Mucosa of gallbladder (tissue), 1 donor: Measurements from ENCODE around the gene SEMA6B. TPM values are rescaled to one million over a fixed set of nuclear protein-coding genes. Genes with fewer than 3 reads are reported as not detected.

Experiments used
- DNase-seq: peaks from one replicate; pipeline ENCODE4 v3.0.0-alpha.2; 2020; ENCODE audit warnings: low spot score
- total RNA-seq: library from RNA; stranded (reverse); gene quantifications from one replicate; pipeline ENCODE4 v1.2.1, GENCODE V29; 2021
- donor health status: DM: no; HTN: no; CAD: no.

Gene SEMA6B
- total RNA-seq, 1 donor from 2014 or later: 5.0 TPM

DNA sequence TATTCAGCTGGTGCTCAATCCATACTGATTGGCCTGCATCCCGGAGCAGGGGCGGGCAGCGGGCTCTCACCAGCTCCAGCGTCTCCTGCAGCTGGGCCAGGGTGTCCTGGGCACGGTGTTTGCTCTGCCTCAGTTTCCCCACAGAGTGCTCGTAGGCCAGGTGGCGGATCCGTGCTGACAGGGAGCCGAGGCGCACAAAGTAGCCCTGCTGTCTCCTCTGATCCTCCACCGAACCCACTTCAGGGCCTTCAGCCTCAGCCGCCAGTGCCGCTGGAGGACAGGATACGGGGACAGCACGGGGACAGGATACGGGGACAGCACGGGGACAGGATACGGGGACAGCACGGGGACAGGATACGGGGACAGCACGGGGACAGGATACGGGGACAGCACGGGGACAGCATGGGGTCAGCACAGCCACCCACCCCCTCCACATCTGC, 33.9 kb downstream of the SEMA6B start:
- DNase-seq: no peak

DNA sequence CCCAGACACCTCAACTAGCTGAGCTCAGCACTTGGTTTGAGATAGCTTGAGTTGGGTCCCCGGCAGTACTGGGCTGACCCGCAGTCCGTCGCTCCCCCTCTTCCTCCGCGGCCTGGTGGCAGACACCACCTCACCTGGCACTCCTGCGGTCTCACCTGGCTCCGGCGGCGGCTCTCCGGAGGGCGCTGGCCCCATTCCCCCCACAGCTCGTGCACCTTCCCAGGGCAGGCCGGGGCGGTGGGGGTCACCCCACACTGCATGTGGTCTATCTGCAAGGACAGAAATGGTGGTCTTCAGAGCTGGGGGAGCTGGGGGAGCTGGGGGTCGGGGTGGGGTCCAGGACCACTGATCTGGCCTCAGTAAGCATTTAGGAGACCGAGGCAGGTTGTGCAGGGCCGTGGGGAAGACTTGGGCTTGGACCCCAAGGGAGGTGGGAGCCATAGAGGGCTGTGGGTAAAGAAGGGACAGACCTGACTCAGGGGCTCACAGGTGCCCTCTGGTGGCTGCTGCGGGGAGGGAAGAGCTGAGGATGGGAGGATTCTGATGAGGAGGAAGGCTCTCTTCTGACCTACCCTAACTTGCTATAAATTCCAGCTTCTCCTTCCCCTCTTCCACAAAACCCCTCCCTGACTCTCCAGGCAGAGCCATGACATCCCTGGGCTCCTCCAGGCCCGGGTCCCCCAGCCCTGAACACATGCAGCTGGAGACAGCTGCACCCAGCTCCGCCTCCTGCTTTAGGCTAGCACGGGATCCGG, 34.5 kb downstream of the SEMA6B start:
- DNase-seq: peak; percentile 30

DNA sequence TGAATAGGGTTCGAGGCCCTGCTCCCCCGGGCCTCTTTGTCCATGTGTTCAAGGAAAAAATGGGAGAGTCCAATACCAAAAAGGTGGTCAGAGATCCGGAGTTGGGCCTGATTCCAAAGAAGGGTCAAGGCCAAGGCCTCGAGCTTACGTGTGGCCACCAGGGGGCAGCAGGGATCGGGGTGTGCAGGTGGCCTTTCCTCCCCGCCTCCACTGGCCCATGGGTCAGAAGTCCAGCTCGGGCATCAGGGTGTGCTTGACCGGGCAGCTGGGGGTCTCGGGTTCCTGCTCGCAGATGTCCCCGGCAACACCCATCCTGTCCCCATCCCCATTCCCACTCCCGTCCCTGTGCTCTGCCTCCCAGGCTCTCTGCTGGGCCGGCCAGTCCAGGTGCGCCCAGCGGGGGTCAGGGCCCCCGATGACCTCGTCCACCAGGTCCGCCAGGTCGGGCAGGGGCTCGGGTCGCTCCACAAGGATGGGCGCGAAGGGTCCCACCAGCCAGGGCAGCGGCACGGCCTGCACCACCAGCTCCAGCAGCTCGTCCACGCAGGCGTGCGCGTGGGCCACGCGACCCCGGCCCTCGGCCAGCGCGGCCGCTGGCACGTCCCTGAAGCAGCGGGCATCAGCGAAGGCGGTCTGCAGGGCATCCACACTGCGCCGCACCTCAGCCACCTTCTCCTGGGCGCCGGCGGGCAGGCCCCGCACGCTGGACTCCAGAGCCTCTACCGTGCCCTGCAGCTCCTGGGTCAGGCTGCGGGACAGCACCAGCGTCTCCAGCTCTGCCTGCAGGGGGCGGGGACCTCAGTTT, 36.0 kb downstream of the SEMA6B start:
- peak; percentile 29 for DNase-seq

DNA sequence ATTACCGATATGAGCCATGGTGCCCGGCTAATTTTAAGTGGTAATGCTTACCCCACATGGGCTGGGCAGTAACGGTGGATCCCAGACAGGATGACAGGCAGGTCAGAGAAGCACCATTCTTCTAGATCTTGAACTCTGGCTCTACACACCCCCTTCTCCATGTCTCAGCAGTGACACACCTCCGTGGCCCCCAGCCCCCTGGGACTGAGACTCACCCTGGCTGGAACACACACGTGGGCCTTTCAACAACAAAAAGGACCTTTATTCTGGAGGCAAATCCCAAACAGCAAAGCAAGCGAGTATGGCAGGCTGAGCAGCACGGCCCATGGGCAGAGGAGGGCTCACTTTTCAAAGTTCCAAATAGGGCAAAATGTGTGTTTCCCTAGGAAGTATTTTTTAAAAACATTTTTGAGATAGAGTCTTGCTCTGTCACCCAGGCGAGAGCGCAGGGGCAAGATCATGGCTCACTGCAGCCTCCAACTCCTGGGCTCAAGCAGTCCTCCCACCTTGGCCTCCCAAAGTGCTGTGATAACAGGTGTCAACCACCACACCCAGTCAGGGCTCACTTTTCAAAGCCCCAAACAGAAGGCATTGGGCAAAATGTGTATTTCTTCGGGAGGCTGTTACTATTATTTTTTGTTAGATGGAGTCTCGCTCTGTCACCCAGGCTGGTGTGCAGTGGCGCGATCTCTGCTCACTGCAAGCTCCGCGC, 37.0 kb downstream of the SEMA6B start:
- no peak for DNase-seq

DNA sequence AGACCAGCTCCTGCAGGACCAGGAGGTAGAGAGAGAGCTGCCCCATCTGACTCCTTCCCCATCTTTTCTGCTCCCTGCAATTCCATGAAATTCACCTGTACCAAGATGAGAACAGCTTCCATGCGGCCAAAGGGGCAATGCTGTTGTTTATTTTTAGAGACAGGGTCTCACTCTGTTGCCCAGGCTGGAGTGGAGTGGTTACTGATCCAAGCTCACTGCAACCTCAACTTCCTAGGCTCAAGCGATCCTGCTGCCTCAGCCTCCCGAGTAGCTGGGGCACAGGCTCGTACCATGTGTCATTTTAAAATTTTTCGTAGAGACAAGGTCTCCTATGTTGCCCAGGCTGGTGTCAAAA, 37.6 kb downstream of the SEMA6B start:
- DNase-seq: no peak

DNA sequence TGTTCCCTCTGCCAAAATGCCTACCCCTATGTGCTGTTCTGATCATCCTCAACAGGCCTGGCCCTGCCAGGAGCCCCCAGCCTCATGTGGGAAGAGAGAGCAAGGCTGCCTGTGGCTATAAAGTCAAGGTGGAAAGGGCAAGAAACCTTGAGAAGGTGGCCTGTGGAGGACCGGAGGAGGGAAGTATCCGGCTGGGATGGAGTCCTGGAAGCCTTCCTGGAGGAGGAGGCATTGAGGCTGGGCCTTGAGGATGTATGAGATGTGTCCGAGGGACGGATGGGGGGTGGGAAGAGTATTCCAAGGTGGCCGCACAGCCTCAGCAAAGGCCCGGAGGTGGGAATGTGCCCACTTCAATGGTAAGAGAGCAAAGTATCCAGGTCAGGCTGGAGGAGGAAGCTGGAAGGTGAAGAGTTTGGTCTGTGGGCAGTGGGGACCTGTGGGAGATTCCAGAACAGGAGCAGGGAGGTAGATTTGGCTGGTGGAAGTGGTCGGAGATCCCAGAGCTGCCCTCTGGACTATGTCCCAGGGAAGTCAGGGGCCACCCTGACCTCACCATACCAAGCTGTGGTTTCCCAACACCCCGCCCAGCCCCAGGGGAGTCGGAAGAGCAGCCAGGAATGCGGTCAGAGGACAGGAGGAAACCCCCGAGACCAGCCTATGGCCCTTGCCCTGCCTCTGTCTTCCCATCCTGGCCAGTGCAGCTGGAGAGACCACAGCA, 38.2 kb downstream of the SEMA6B start:
- no peak for DNase-seq

DNA sequence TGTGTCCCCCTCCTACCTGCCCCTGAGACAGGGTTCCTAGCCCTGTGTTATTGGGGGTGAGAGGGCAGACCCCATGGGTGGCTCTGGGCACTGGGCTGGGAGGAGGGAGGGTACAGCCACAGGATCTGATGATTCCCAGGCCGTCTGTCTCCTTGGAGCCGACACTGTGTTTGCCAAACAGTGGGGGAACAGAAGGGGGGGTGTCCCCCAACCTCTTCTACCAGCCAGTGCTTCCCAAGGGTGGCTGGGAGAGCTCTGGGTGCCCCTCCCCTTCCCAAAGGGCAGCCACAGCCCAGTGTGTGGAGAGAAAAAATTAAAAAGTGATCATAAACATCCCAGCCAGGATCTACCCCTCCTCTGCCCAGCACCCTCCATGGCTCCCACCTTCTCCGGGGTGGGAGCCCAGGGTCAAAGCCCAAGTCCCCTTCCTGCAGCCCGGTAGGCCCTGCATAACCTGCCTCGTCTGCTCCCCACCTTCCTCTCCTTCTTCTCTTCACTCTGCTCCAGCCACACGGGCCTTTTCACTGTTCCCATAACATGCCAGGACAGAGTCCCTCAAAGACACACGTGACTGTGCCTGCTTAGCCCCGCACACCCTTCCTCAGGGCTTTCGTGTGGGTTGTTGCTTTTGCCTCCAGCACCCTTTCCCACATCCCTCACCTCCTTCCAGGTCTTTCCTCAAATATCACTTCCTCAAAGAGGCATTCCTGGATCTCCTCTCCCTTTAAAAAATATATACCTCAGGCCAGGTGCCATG, 39.8 kb downstream of the SEMA6B start:
- DNase-seq: no peak

DNA sequence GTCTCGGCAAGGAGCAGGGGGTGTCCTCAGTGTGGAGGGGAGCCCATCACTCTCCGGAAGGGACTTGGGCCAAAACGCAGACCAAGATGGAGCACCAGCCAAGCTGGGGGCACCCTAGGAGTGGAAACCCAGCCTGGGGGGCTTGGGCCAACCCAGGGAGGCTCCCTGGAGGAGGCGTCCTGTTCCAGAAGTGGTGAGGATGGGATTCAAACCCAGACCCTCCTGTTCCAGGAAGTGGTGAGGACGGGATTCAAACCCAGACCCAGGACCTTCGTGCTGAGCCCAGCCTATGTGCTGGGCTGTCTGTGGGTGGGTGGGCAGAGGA, 40.4 kb downstream of the SEMA6B start:
- no peak for DNase-seq

DNA sequence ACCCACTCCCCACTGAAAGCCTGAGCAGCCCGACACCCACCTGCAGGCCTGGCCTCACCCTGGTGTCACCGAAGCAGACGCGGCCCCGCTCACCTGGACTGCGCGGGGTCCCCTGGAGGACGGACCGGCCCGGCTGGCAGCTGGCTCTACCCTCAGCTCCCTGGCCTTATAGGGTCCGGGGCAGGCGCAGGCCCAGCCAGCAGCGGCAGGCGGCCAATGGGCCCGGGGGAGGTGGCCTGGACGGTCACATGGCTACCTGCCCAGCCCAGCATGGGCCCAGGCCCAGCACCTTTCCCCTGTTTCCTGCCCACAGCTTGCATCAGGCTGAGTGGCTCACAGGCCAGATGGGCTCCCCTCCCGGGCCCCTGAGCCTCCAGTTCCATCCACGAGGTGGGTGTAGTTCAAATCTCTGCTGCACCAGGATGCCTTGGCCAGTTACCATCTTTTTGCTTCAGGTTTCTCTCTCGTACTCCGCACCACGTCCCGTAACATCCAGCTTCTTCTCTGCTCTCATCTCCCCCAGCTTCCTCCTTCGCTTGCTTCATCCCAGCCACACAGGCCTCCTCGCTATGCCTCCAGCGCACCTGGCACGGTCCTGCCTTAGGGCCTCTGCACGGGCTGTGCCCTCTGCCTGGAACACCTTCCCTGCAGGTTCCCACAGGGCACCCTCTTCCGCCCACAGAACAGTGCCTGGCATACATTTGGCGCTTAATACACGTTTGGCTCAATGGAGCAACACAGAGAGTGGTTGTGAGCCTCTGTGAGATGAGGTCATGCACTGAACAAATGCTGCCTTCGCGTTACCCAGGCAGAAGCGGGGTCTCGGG, 40.9 kb downstream of the SEMA6B start, which contains the start of gene PLIN4:
Gene PLIN4 (minus strand): TSS at position 142 of the 827 bp plus-strand sequence. CDS start 214 bp downstream, outside the sequence.
- peak; percentile 51 for DNase-seq

DNA sequence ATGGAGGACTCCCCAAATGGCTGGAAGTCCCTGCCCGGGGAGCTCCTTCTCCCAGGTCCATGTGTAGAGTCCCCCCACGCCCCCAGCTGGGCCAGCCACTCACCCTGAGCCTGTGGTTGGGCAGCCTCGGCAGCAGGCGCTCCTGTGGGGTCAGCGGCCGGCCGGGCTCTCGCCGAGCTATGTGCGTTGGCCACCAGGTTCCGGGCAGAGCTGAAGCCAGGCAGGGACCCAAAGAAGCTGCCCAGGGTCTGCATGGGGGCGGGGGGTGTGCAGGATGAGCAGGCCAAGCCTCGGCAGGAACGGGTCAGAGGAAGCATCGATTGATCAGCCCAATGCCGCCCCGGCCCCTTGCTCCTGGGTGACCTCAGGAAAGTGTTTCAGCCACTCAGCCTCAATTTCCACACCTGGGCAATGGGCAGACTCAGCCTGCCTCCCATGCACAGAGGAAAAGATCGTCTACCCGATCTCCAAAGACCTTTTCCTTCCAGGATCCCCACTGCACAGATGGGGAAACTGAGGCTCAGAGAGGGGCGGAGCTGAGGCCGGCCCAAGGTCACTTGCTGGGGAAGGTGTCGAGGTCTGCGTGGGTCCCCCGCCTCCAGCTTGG, 41.9 kb downstream of the SEMA6B start:
- DNase-seq: no peak

DNA sequence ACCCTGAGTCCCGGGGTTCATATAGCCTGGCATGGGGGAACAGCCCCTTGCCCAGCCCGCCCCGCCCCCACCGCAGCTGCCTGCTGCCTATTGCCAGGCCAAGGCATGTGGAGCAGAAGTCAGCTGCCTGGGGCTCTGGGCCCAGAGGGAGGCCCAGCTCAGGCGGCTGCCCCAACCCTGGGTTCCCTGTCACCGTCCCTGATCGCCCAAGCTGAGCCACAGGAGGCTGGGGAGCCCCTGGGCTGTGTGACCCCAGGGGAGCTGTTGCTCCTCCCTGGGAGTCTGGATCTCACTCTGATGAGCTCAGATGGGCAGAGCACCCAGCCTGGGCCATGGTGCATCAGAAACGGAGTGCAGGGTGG, 42.6 kb downstream of the SEMA6B start:
- no peak for DNase-seq

DNA sequence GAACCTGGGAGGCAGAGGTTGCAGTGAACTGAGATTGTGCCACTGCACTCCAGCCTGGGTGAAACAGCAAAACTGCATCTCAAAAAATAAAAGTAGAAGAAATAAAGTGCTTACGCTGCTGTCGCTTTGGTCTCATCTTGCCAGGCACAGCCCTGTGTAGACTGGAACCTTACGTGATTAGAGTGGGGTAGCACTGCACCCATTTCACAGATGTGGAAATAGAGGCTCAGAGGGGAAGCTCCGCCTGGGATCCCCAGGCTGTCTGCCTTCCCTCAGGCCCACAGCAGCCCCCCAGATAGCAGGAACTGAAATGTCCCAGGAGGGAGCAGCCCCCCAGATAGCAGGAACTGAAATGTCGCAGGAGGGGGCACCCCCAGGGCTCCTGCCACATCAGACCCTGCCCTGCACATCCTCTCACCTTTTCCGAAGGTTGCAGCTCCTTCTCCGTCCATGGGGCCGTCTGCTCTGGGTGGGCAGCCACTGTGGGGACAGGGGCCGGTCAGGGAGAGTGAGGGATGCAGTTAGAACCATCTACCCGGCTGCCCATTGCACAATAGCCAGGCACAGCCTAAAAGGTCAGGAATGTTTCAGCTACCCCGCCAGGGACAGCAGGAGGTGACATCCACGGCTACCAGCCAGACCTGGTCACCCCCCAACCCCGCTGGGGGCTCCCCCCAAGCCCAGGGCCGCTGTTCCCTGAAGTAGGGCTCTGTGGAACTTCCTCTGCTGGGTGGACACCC, 43.1 kb downstream of the SEMA6B start:
- DNase-seq: no peak

DNA sequence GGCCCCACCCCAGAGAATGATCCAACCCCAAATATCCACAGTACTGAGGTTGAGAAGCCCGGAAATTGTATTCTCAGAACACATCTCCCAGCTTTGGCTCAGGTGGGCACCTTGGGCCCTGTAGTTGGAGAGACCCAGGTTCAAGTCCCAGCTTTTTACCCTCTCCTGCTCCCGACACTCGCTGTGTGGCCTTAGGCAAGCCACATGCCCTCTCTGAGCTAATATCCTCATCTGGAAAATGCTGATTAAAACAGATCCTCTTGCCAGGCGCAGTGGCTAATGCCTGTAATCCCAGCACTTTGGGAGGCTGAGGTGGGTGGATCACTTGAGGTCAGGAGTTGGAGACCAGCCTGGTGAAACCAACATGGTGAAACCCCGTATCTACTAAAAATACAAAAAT, 43.8 kb downstream of the SEMA6B start:
- DNase-seq: no peak

DNA sequence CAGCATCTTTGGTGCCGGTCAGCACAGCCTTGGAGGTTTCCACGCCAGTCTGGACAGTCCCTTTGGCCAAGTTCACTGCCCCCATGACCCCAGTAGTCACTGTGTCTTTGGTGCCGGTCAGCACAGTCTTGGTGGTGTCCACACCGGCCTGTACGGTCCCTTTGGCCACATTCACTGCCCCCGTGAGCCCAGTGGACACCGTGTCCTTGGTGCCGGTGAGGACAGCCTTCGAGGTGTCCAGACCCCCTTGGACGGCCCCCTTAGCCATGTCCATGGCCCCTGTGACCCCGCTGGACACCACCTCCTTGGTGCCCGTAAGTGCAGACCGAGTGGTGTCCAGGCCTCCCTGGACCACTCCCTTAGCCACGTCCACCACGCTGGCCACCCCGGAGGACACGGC, 46.2 kb downstream of the SEMA6B start:
- no peak for DNase-seq

DNA sequence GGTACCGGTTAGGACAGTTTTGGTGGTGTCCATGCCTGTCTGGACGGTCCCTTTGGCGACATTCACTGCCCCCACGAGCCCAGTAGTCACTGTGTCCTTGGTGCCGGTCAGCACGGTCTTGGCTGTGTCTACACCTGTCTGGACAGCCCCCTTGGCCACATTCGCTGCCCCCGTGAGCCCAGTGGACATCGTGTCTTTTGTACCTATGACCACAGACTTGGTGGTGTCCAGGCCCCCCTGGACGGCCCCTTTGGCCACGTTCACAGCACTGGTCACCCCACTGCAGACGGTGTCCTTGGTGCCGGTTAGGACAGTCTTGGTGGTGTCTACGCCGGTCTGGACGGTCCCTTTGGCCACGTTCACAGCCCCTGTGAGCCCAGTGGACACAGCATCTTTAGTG, 47.4 kb downstream of the SEMA6B start:
- no peak for DNase-seq

DNA sequence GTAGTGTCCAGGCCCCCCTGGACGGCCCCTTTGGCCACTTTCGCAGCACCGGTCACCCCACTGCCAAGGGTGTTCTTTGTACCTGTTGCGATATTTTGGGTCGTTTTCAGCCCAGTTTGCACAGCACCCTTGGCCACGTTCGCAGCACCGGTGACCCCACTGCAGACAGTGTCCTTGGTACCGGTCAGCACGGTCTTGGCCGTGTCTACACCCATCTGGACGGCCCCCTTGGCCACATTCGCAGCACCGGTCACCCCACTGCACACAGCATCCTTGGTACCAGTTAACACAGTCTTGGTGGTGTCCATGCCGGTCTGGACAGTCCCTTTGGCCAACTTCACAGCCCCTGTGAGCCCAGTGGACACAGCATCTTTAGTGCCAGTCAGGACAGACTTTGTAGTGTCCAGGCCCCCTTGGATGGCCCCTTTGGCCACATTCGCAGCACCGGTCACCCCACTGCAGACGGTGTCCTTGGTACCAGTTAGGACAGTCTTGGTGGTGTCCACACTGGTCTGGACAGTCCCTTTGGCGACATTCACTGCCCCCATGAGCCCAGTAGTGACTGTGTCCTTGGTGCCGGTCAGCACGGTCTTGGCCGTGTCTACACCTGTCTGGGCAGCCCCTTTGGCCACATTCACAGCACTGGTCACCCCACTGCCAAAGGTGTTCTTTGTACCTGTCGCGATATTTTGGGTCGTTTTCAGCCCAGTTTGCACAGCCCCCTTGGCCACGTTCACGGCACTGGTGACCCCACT, 48.0 kb downstream of the SEMA6B start:
- no peak for DNase-seq

DNA sequence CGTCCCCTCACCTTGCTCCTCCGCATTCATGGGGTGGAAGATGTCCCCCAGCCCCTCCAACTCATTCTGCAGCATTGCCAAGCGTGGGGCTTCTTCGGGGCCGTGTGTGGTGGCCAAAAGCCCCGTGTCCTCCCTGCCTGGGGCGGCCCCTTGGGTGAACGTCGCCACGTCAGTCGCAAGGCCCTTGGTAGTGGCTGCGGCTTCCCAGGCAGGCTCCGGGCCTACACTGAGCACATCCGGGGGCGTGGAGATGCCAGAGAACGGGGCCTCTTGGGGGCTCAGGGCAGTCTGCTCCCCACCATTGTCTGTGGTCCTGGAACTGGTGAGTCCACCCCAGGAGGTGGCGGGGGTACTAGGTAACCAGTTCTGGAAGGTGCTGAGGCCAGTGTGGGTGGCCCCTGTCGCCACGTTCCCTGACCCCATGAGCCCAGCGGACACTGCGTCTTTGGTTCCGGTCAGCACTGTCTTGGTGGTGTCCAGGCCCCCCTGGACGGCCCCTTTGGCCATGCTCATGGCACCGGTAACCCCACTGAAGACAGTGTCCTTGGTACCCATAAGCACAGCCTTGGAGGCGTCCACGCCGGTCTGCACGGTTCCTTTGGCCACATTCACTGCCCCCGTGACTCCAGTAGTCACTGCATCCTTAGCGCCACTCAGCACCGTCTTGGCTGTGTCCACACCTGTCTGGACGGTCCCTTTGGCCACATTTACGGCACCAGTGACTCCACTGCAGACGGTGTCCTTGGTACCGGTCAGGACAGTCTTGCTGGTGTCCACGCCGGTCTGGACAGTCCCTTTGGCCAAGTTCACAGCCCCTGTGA, 48.8 kb downstream of the SEMA6B start:
- no peak for DNase-seq

DNA sequence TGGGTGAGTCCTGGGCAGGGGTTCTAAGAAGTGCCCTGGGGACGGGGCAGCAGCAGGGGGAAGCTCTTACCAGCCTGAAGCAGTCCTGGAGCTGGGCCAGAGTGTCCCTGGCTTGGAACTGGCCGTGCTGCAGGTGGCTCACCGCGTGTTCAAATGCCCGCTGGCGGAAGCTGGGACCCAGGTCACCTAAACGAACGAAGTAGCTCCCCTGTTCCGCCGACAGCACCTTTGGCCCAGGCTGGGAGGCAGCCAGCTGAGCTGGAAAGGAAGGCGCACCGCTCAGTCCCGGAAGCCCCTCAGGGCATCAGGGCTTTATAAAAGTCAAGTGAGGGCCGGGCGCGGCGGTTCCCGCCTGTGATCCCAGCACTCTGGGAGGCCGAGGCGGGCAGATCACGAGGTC, 50.8 kb downstream of the SEMA6B start:
- DNase-seq: no peak
